Measurements from ENCODE around the gene FGFR3.

- TF ChIP-seq, protein P1, sequence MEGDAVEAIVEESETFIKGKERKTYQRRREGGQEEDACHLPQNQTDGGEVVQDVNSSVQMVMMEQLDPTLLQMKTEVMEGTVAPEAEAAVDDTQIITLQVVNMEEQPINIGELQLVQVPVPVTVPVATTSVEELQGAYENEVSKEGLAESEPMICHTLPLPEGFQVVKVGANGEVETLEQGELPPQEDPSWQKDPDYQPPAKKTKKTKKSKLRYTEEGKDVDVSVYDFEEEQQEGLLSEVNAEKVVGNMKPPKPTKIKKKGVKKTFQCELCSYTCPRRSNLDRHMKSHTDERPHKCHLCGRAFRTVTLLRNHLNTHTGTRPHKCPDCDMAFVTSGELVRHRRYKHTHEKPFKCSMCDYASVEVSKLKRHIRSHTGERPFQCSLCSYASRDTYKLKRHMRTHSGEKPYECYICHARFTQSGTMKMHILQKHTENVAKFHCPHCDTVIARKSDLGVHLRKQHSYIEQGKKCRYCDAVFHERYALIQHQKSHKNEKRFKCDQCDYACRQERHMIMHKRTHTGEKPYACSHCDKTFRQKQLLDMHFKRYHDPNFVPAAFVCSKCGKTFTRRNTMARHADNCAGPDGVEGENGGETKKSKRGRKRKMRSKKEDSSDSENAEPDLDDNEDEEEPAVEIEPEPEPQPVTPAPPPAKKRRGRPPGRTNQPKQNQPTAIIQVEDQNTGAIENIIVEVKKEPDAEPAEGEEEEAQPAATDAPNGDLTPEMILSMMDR (IDR thresholded peaks at IDR 0.05; ENCODE audit: low read depth, low read length) = no peak
- TF ChIP-seq EZH2phosphoT487 (IDR thresholded peaks at IDR 0.05; ENCODE audit: low read depth) = no peak
Measured at GRCh38 chr4:1756079-1756478, 37.0 kb upstream of the FGFR3 start.
